GM19455 (cell line): ENCODE measurements around the gene B4GALT6.

Experiments
- ATAC-seq: cut with Tn5 transposase; IDR thresholded peaks from one replicate; pipeline ENCODE4 v1.9.1; 2021; ENCODE audit not compliant: unreplicated experiment

The B4GALT6 gene

GRCh38 chr18:31661965-31662364 is 22.4 kb downstream of the B4GALT6 start:
- ATAC-seq = no peak

GRCh38 chr18:31660763-31661162 is 23.6 kb downstream of the B4GALT6 start:
- ATAC-seq = no peak

GRCh38 chr18:31659576-31660177 is 24.7 kb downstream of the B4GALT6 start:
- no peak for ATAC-seq

- ATAC-seq = peak; percentile 78
These were observed 25.5 kb downstream of the B4GALT6 start for GRCh38 chr18:31658670-31659575.

GRCh38 chr18:31657823-31658669 is 26.3 kb downstream of the B4GALT6 start:
- ATAC-seq = peak; percentile 76

GRCh38 chr18:31656754-31657153 is 27.6 kb downstream of the B4GALT6 start:
- no peak for ATAC-seq

GRCh38 chr18:31655354-31655753 is 29.0 kb downstream of the B4GALT6 start:
- no peak for ATAC-seq

GRCh38 chr18:31652877-31653276 is 31.5 kb downstream of the B4GALT6 start:
- no peak for ATAC-seq

GRCh38 chr18:31652357-31652756 is 32.0 kb downstream of the B4GALT6 start:
- no peak for ATAC-seq

GRCh38 chr18:31651369-31651768 is 33.0 kb downstream of the B4GALT6 start:
- no peak for ATAC-seq

GRCh38 chr18:31649978-31650719 is 34.2 kb downstream of the B4GALT6 start:
- peak; percentile 44 for ATAC-seq

GRCh38 chr18:31649449-31649848 is 34.9 kb downstream of the B4GALT6 start:
- ATAC-seq = no peak

GRCh38 chr18:31648966-31649429 is 35.4 kb downstream of the B4GALT6 start:
- ATAC-seq = peak; percentile 53

- no peak for ATAC-seq
These were observed 35.9 kb downstream of the B4GALT6 start for GRCh38 chr18:31648458-31648857.

- ATAC-seq = no peak
These were observed 37.1 kb downstream of the B4GALT6 start for GRCh38 chr18:31647127-31647753.

GRCh38 chr18:31646332-31647126 is 37.9 kb downstream of the B4GALT6 start:
- ATAC-seq = peak; percentile 34

GRCh38 chr18:31645411-31645810 is 39.0 kb downstream of the B4GALT6 start:
- ATAC-seq = no peak

GRCh38 chr18:31643003-31643402 is 41.4 kb downstream of the B4GALT6 start:
- no peak for ATAC-seq

GRCh38 chr18:31637445-31637844 is 46.9 kb downstream of the B4GALT6 start:
- ATAC-seq = no peak
